Uterus (tissue), 4 donors: Measurements from ENCODE around the gene TEX11. TPM values are rescaled to one million over a fixed set of nuclear protein-coding genes. Genes with fewer than 3 reads are reported as not detected.
"Not testable (repeated sequence)": the region's sequence is repeated elsewhere in the genome, so short reads cannot be mapped to it uniquely, and the experiment has no call there.

ENCODE experiments used
- DNase-seq, 2 donors: peaks; one replicate each; pipeline ENCODE4 v3.0.0-alpha.2; 2019 to 2020
- H3K27ac ChIP-seq, 2 donors: fragments of 200-600 bp; sonication (generic); 1 replicate in 1 of 2; 2 replicates in 1 of 2; pipeline ENCODE4 v1.5.1; 2016 to 2018
- H3K27me3 ChIP-seq, 2 donors: fragments of 200-600 bp; sonication (generic); one replicate each; pipeline ENCODE4 v1.5.1; 2018 to 2019; ENCODE audit warnings: control low read depth in 1 of 2
- H3K36me3 ChIP-seq, 2 donors: fragments of 200-600 bp; sonication (generic); one replicate each; pipeline ENCODE4 v1.5.1; 2019; ENCODE audit warnings: control low read depth in 1 of 2
- H3K4me1 ChIP-seq, 2 donors: fragments of 200-600 bp; sonication (generic); one replicate each; pipeline ENCODE4 v1.5.1; 2018 to 2019; ENCODE audit warnings: control low read depth in 1 of 2
- H3K4me3 ChIP-seq, 2 donors: fragments of 200-600 bp; sonication (generic); 1 replicate in 1 of 2; 2 replicates in 1 of 2; pipeline ENCODE4 v1.5.1; 2018 to 2019; ENCODE audit warnings: mild to moderate bottlenecking in 1 of 2
- H3K9me3 ChIP-seq, 2 donors: fragments of 200-600 bp; sonication (generic); one replicate each; pipeline ENCODE4 v1.5.1; 2019; ENCODE audit warnings: control low read depth in 1 of 2
- CTCF ChIP-seq, 4 experiments: fragments of 200-600 bp in 2 of 4; fragments of 450-650 bp in 2 of 4; sonication (generic) in 2 of 4; IDR thresholded peaks; one replicate each; pipeline ENCODE4 v1.5.1; 2016 to 2019; ENCODE audit warnings: antibody characterized with exemption in 4 of 4, mild to moderate bottlenecking in 2 of 4, moderate library complexity in 1 of 4
- POLR2A ChIP-seq, 2 donors: fragments of 450-650 bp; IDR thresholded peaks; one replicate each; pipeline ENCODE4 v1.6.1; 2016; ENCODE audit warnings: antibody characterized with exemption in 2 of 2, mild to moderate bottlenecking in 1 of 2, moderate library complexity in 1 of 2
- intact Hi-C: fragments of 100-400 bp; cut with DNase I; formaldehyde crosslinking; loops from one replicate; pipeline ENCODE4 v1.15.1; 2023; ENCODE audit warnings: low total_unique reads
- total RNA-seq, 4 donors: library from RNA; depleted of rRNA in 3 of 4; stranded (reverse); fragments of >200 nt in 3 of 4; gene quantifications; one replicate each; pipeline versions ENCODE4 v1.1.0 to v1.2.4, GENCODE V29; 2014 to 2023
- donor health status: DM: yes; HTN: yes; CAD: no.

Gene TEX11
- total RNA-seq, 4 donors from 2014 or later: 0.35 TPM; not detected in 3

- Histone ChIP-seq H3K27me3 (no peaks in the 10 kb centered on the region), H3K27ac (no peak overlapping the region), H3K4me3 (no peak overlapping the region), H3K4me1 (no peaks in the 10 kb centered on the region), H3K36me3 (no peaks in the 10 kb centered on the region), H3K9me3 (no peaks in the 10 kb centered on the region)
- TF ChIP-seq POLR2A (IDR thresholded peaks at IDR 0.05): no peak
- TF ChIP-seq CTCF (IDR thresholded peaks at IDR 0.05): no peak
- no peak for DNase-seq
- intact Hi-C loops: no loop called here
Measured at GRCh38 chrX:70720721-70721120, 187.8 kb downstream of the TEX11 start.

- H3K9me3 ChIP-seq, intact Hi-C loops, H3K4me3 ChIP-seq, H3K4me1 ChIP-seq, H3K27ac ChIP-seq, DNase-seq, H3K36me3 ChIP-seq, H3K27me3 ChIP-seq: not testable (repeated sequence)
Measured at GRCh38 chrX:70711336-70711735, 197.2 kb downstream of the TEX11 start.

- Histone ChIP-seq H3K27me3 (no peaks in the 10 kb centered on the region), H3K4me1 (no peaks in the 10 kb centered on the region), H3K9me3 (no peaks in the 10 kb centered on the region), H3K27ac (no peak overlapping the region), H3K4me3 (no peak overlapping the region), H3K36me3 (no peaks in the 10 kb centered on the region)
- intact Hi-C loops: no loop called here
- no peak for DNase-seq
- TF ChIP-seq POLR2A (IDR thresholded peaks at IDR 0.05) (no peak), CTCF (IDR thresholded peaks at IDR 0.05) (no peak)
Measured at GRCh38 chrX:70694339-70695122, 214.0 kb downstream of the TEX11 start.

- H3K27me3 ChIP-seq, intact Hi-C loops, H3K36me3 ChIP-seq, H3K27ac ChIP-seq, H3K4me1 ChIP-seq, H3K9me3 ChIP-seq, H3K4me3 ChIP-seq, DNase-seq: not testable (repeated sequence)
Measured at GRCh38 chrX:70679455-70679854, 229.1 kb downstream of the TEX11 start.

GRCh38 chrX:70675284-70675683 is 233.2 kb downstream of the TEX11 start:
- TF ChIP-seq CTCF (IDR thresholded peaks at IDR 0.05) (no peak), POLR2A (IDR thresholded peaks at IDR 0.05) (no peak)
- H3K4me3 ChIP-seq: no peak overlapping the region
- H3K36me3 ChIP-seq: no peaks in the 10 kb centered on the region
- no peak overlapping the region for H3K27ac ChIP-seq
- H3K27me3 ChIP-seq: no peaks in the 10 kb centered on the region
- no peaks in the 10 kb centered on the region for H3K9me3 ChIP-seq
- intact Hi-C loops: no loop called here
- no peaks in the 10 kb centered on the region for H3K4me1 ChIP-seq
- DNase-seq: no peak

GRCh38 chrX:70672326-70672725 is 236.2 kb downstream of the TEX11 start:
- H3K36me3 ChIP-seq: no peaks in the 10 kb centered on the region
- intact Hi-C loops: no loop called here
- TF ChIP-seq POLR2A (IDR thresholded peaks at IDR 0.05) (no peak), CTCF (IDR thresholded peaks at IDR 0.05) (no peak)
- no peaks in the 10 kb centered on the region for H3K4me1 ChIP-seq
- no peak for DNase-seq
- no peaks in the 10 kb centered on the region for H3K9me3 ChIP-seq
- H3K27ac ChIP-seq: no peak overlapping the region
- H3K27me3 ChIP-seq: no peaks in the 10 kb centered on the region
- no peak overlapping the region for H3K4me3 ChIP-seq
